Right kidney (tissue), 1 donor: ENCODE data around the gene FAM120B.
A peak's percentile ranks its signal among the peaks of the same experiment; 100 is the strongest.

Experiments
- DNase-seq: peaks from one replicate; pipeline ENCODE4 v3.0.0-alpha.2; 2016

The FAM120B gene

GRCh38 chr6:170271771-170272314, 34.7 kb upstream of the FAM120B start:
- no peak for DNase-seq

GRCh38 chr6:170272341-170273065, 34.1 kb upstream of the FAM120B start:
- no peak for DNase-seq

GRCh38 chr6:170273191-170273590, 33.4 kb upstream of the FAM120B start:
- no peak for DNase-seq

GRCh38 chr6:170273681-170274080, 32.9 kb upstream of the FAM120B start:
- no peak for DNase-seq

GRCh38 chr6:170274713-170275560, 31.6 kb upstream of the FAM120B start:
- no peak for DNase-seq

GRCh38 chr6:170276369-170277057, 30.0 kb upstream of the FAM120B start:
- DNase-seq: no peak

GRCh38 chr6:170277893-170278742, 28.4 kb upstream of the FAM120B start:
- DNase-seq: no peak

GRCh38 chr6:170278743-170279094, 27.8 kb upstream of the FAM120B start:
- DNase-seq: no peak

- no peak for DNase-seq
These were observed 27.1 kb upstream of the FAM120B start for GRCh38 chr6:170279426-170279825.

- peak; percentile 71 for DNase-seq
These were observed 26.4 kb upstream of the FAM120B start for GRCh38 chr6:170279977-170280688.

GRCh38 chr6:170280689-170281045, 25.9 kb upstream of the FAM120B start:
- DNase-seq: no peak

GRCh38 chr6:170281331-170282292, 24.9 kb upstream of the FAM120B start:
- no peak for DNase-seq

GRCh38 chr6:170282512-170283158, 23.9 kb upstream of the FAM120B start:
- DNase-seq: no peak

- DNase-seq: no peak
These were observed 23.1 kb upstream of the FAM120B start for GRCh38 chr6:170283212-170284081.

GRCh38 chr6:170284126-170284773, 22.3 kb upstream of the FAM120B start:
- no peak for DNase-seq

- DNase-seq: no peak
These were observed 21.6 kb upstream of the FAM120B start for GRCh38 chr6:170284866-170285469.

- DNase-seq: no peak
These were observed 21.1 kb upstream of the FAM120B start for GRCh38 chr6:170285482-170285881.
